ENCODE data around the gene WEE2.
A peak's percentile ranks its signal among the peaks of the same experiment; 100 is the strongest.
"Not testable (repeated sequence)": the region's sequence is repeated elsewhere in the genome, so short reads cannot be mapped to it uniquely, and the experiment has no call there.

The WEE2 gene

GRCh38 chr7:141739250-141739649, 31.1 kb downstream of the WEE2 start:
- TF ChIP-seq CTCF (conservative IDR thresholded peaks at IDR 0.05; ENCODE audit: low read depth, low read length), result no peak
- no peak for DNase-seq (ENCODE audit: low read depth)
- peak overlapping the region; percentile 84 for H3K4me3 ChIP-seq (ENCODE audit: low read length)

- H3K4me3 ChIP-seq (ENCODE audit: low read length), result no peak overlapping the region
- no peak for DNase-seq (ENCODE audit: low read depth)
- TF ChIP-seq CTCF (conservative IDR thresholded peaks at IDR 0.05; ENCODE audit: low read depth, low read length), result no peak
These were observed 34.1 kb downstream of the WEE2 start for GRCh38 chr7:141742229-141742628.

- TF ChIP-seq CTCF (conservative IDR thresholded peaks at IDR 0.05; ENCODE audit: low read depth, low read length), result no peak
- no peak for DNase-seq (ENCODE audit: low read depth)
- H3K4me3 ChIP-seq (ENCODE audit: low read length), result no peak overlapping the region
These were observed 36.0 kb downstream of the WEE2 start for GRCh38 chr7:141744131-141744530.

- DNase-seq (ENCODE audit: low read depth), result no peak
- no peak for TF ChIP-seq CTCF (conservative IDR thresholded peaks at IDR 0.05; ENCODE audit: low read depth, low read length)
- no peak overlapping the region for H3K4me3 ChIP-seq (ENCODE audit: low read length)
These were observed 40.2 kb downstream of the WEE2 start for GRCh38 chr7:141748396-141748795.

GRCh38 chr7:141751904-141752303, 43.8 kb downstream of the WEE2 start:
- H3K4me3 ChIP-seq (ENCODE audit: low read length); DNase-seq (ENCODE audit: low read depth): not testable (repeated sequence)

- no peak for DNase-seq (ENCODE audit: low read depth)
- TF ChIP-seq CTCF (conservative IDR thresholded peaks at IDR 0.05; ENCODE audit: low read depth, low read length), result peak; percentile 19
- no peak overlapping the region for H3K4me3 ChIP-seq (ENCODE audit: low read length)
These were observed 44.5 kb downstream of the WEE2 start for GRCh38 chr7:141752634-141753033.

GRCh38 chr7:141754939-141755338, 46.8 kb downstream of the WEE2 start:
- DNase-seq (ENCODE audit: low read depth), result no peak
- peak; percentile 52 for TF ChIP-seq CTCF (conservative IDR thresholded peaks at IDR 0.05; ENCODE audit: low read depth, low read length)
- H3K4me3 ChIP-seq (ENCODE audit: low read length), result no peak overlapping the region

- no peak for DNase-seq (ENCODE audit: low read depth)
- TF ChIP-seq CTCF (conservative IDR thresholded peaks at IDR 0.05; ENCODE audit: low read depth, low read length), result no peak
These were observed 55.6 kb downstream of the WEE2 start, which contains the start of gene TAS2R3 for GRCh38 chr7:141763797-141764196. Gene TAS2R3, plus strand, starts transcription at chr7:141764097. Its CDS starts 62 bp downstream, at chr7:141764159.

GRCh38 chr7:141770083-141770583, 62.0 kb downstream of the WEE2 start:
- not testable (repeated sequence) for H3K4me3 ChIP-seq (ENCODE audit: low read length); DNase-seq (ENCODE audit: low read depth)

More at GRCh38 chr7:141763797-141764196, 55.6 kb downstream of the WEE2 start, which contains the start of gene TAS2R3:
- H3K4me3 ChIP-seq (ENCODE audit: low read length), result no peak within 1 kb of the TSS
